K562 treated with DMSO at 1 percent for 48 hours (cell line): ENCODE results near the gene FLACC1. TPM values are rescaled to one million over a fixed set of nuclear protein-coding genes. Genes with fewer than 3 reads are reported as not detected.

Experiments
- total RNA-seq: library from RNA; unstranded; fragments of 300-600 nt; gene quantifications from 2 replicates; pipeline ENCODE4 v1.2.3, GENCODE V29; 2022; ENCODE audit warnings: low replicate concordance; ENCODE audit errors: extremely low read depth

The FLACC1 gene
- not detected in 2 replicates for total RNA-seq

GRCh38 chr2:201357221-201357620 lies at the start of gene FLACC1:
TSS of gene FLACC1 (minus strand) at chr2:201357345. CDS start at chr2:201351404, 5,941 bp downstream.

GRCh38 chr2:201260302-201260800 lies 96.8 kb downstream of the FLACC1 start, which contains the start of gene CASP8:
TSS of gene CASP8 (plus strand) at chr2:201260536. CDS start at chr2:201266487, 5,951 bp downstream.

Other genes with a start within 250 kb of the FLACC1 start
- not detected in 2 replicates for gene CFLAR, start 241.2 kb downstream of the FLACC1 start, total RNA-seq
- not detected in 2 replicates for gene CASP10, start 174.2 kb downstream of the FLACC1 start, total RNA-seq
- gene CASP8, start 96.8 kb downstream of the FLACC1 start, total RNA-seq = not detected in 2 replicates
- gene TRAK2, start 94.1 kb upstream of the FLACC1 start, total RNA-seq = not detected in 2 replicates
- not detected in 2 replicates for gene STRADB, start 94.4 kb upstream of the FLACC1 start, total RNA-seq